22Rv1 (cell line): ENCODE results near the gene DCAF17.

Source experiments
- CTCF ChIP-seq: fragments of 450-650 bp; IDR thresholded peaks from 2 replicates; pipeline ENCODE4 v1.5.1; 2017; ENCODE audit warnings: mild to moderate bottlenecking
- ZFX ChIP-seq: fragments of 450-650 bp; IDR thresholded peaks from 2 replicates; pipeline ENCODE4 v1.6.1; 2017; ENCODE audit warnings: antibody characterized with exemption, borderline replicate concordance

GRCh38 chr2:171404261-171404660, 29.8 kb upstream of the DCAF17 start:
- no peak for TF ChIP-seq CTCF
- TF ChIP-seq ZFX: no peak
